Kidney (tissue), 14 donors: ENCODE data around the gene INPP5K. TPM values are rescaled to one million over a fixed set of nuclear protein-coding genes. Genes with fewer than 3 reads are reported as not detected.

Source experiments
- DNase-seq, 5 donors: peaks; one replicate each; pipeline ENCODE4 v3.0.0-alpha.2; 2013 to 2020
- FAIRE-seq: peaks from 2 replicates; lab custom pipeline; 2012; peaks lifted over from hg19 to GRCh38; lab: Jason Lieb, UNC
- H3K27ac ChIP-seq, 2 donors: one replicate each; pipeline ENCODE4 v1.7.0; 2013; ENCODE audit warnings: low read depth in 2 of 2, low read length in 2 of 2, inconsistent platforms in 1 of 2
- H3K27me3 ChIP-seq: one replicate; pipeline ENCODE4 v1.7.1; 2013; ENCODE audit warnings: low read length, inconsistent platforms; ENCODE audit not compliant: control insufficient read depth, insufficient read depth
- H3K36me3 ChIP-seq, 3 donors: one replicate each; pipeline versions ENCODE4 v1.7.0 to v1.7.1; 2013; ENCODE audit warnings: low read length in 3 of 3, control low read depth in 1 of 3, inconsistent platforms in 1 of 3; ENCODE audit not compliant: insufficient read depth in 3 of 3, control insufficient read depth in 2 of 3
- H3K4me1 ChIP-seq, 3 donors: one replicate each; pipeline versions ENCODE4 v1.7.0 to v1.7.1; 2013; ENCODE audit warnings: low read length in 3 of 3, inconsistent platforms in 1 of 3, low read depth in 1 of 3; ENCODE audit not compliant: control insufficient read depth in 2 of 3, insufficient read depth in 2 of 3
- H3K4me3 ChIP-seq, 3 donors: one replicate each; pipeline versions ENCODE4 v1.7.0 to v1.8.1; 2013; ENCODE audit warnings: low read length in 3 of 3, control low read depth in 1 of 3, inconsistent platforms in 1 of 3
- H3K9ac ChIP-seq, 3 donors: one replicate each; pipeline versions ENCODE4 v1.7.0 to v1.7.1; 2013; ENCODE audit warnings: low read length in 3 of 3, control low read depth in 1 of 3, inconsistent platforms in 1 of 3
- H3K9me3 ChIP-seq, 3 donors: one replicate each; pipeline versions ENCODE4 v1.7.0 to v1.7.1; 2013; ENCODE audit warnings: low read length in 3 of 3, control low read depth in 1 of 3, inconsistent platforms in 1 of 3; ENCODE audit not compliant: control insufficient read depth in 2 of 3, insufficient read depth in 1 of 3
- CTCF ChIP-seq: IDR thresholded peaks from 3 replicates; pipeline ENCODE4 v1.5.1; 2012; ENCODE audit warnings: mild to moderate bottlenecking, moderate library complexity, borderline replicate concordance; ENCODE audit not compliant: insufficient read depth; ENCODE audit errors: extremely low read depth
- intact Hi-C: fragments of 100-400 bp; cut with DNase I; formaldehyde crosslinking; loops from one replicate; pipeline ENCODE4 v1.11.1; 2022
- polyA plus RNA-seq: library from polyadenylated mRNA; stranded (reverse); fragments of 350-450 nt; fragmentation: Illumina TruSeq; extraction: RNeasy Lipid Tissue Mini Kit (QIAGEN cat#74804); gene quantifications from one replicate; pipeline ENCODE4 v1.2.3, GENCODE V29; 2014; ENCODE audit warnings: low read depth, low replicate concordance; ENCODE audit not compliant: insufficient read depth
- total RNA-seq: library from RNA; stranded (reverse); fragmentation: NEBNext Ultra II Directional; extraction: Animal tissue kit (Norgen Biotek cat#: 25700); gene quantifications from one replicate; pipeline ENCODE4 v1.2.1, GENCODE V29; 2021
- donor health status: control.
- donor health status: control.
- donor health status: control.
- donor health status: control.
- donor health status: control.
- donor health status: DM: yes; HTN: yes; CAD: no.
- donor health status: Normal renal cell carcinoma (clear cell type).

The INPP5K gene
- total and polyA plus RNA-seq, 2 donors from 2014 or later, result 36.1 to 46.2 TPM

- H3K27me3 ChIP-seq, result no peaks in the 10 kb centered on the region
- no peaks in the 10 kb centered on the region for H3K4me1 ChIP-seq
- FAIRE-seq (no peak), DNase-seq (no peak)
- H3K36me3 ChIP-seq, result peaks cover 0 to 24% (median 19%) of the 10 kb centered on the region in 3 donors
- no peak for TF ChIP-seq CTCF
- H3K4me3 ChIP-seq, result no peak overlapping the region
- intact Hi-C loops, result no loop called here
- H3K9me3 ChIP-seq, result no peaks in the 10 kb centered on the region
- no peak overlapping the region for H3K27ac ChIP-seq
- no peak overlapping the region for H3K9ac ChIP-seq
Observed at GRCh38 chr17:1545618-1546017, 29.2 kb upstream of the INPP5K start.

GRCh38 chr17:1542316-1542715, 25.9 kb upstream of the INPP5K start:
- Histone ChIP-seq H3K36me3 (peaks cover 0 to 46% (median 23%) of the 10 kb centered on the region in 3 donors), H3K27me3 (no peaks in the 10 kb centered on the region), H3K9me3 (no peaks in the 10 kb centered on the region), H3K27ac (no peak overlapping the region), H3K4me3 (no peak overlapping the region), H3K4me1 (no peaks in the 10 kb centered on the region), H3K9ac (no peak overlapping the region)
- no peak for FAIRE-seq
- intact Hi-C loops, result no loop called here
- no peak for TF ChIP-seq CTCF
- DNase-seq, result no peak

DNA sequence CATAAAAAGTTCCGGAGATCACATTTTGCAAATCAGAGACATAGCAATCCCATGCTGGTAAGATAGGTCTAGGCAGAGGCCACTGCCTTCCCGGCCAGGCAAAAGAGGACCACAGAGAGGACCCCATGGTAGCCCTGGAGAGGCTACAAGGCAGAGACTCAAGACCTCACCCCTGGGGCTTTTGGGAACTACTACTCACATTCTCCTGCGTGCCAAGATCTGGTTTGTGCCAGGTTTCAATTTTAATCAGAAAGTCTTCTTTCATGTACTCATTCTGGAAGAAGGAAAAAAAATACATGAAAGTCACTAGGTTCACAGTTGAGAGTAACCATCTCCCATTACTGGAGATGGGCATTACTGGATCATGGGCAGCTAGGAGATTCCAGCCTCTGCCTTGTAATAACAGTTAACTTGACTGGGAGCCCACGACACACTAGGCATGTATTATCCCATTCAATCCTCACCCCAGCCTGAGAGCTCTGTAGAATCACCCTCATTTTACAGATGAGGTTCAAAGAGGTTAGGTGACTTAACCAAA, 25.0 kb upstream of the INPP5K start:
- Histone ChIP-seq H3K4me3 (no peak overlapping the region), H3K9me3 (no peaks in the 10 kb centered on the region), H3K27ac (no peak overlapping the region), H3K36me3 (peaks cover 0 to 48% (median 23%) of the 10 kb centered on the region in 3 donors), H3K27me3 (no peaks in the 10 kb centered on the region), H3K4me1 (no peaks in the 10 kb centered on the region), H3K9ac (no peak overlapping the region)
- intact Hi-C loops, result no loop called here
- no peak for DNase-seq
- TF ChIP-seq CTCF, result no peak
- FAIRE-seq, result no peak

DNA sequence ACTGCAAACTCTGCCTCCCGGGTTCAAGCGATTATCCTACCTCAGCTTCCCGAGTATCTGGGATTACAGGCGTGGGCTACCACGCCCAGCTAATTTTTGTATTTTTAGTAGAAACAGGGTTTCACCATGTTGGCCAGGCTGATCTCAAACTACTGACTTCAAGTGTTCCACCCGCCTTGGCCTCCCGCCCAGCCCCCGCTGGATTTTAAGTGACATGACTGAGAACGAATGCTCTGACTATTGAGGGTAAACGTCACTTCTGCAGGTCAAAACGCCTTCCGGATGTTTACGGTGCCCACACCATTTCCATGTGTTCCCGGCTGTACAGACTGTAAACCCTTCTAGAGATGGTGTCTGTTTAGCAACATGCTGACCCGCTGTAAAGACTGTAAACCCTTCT, 23.4 kb upstream of the INPP5K start:
- no peak for TF ChIP-seq CTCF
- no peaks in the 10 kb centered on the region for H3K9me3 ChIP-seq
- no peak overlapping the region for H3K27ac ChIP-seq
- H3K36me3 ChIP-seq, result peaks cover 0 to 58% (median 27%) of the 10 kb centered on the region in 3 donors
- no peaks in the 10 kb centered on the region for H3K27me3 ChIP-seq
- H3K4me3 ChIP-seq, result no peak overlapping the region
- no peaks in the 10 kb centered on the region for H3K4me1 ChIP-seq
- intact Hi-C loops, result no loop called here
- FAIRE-seq (no peak), DNase-seq (no peak)
- H3K9ac ChIP-seq, result no peak overlapping the region
